ENCODE results near the gene MOB3A. TPM values are rescaled to one million over a fixed set of nuclear protein-coding genes. Genes with fewer than 3 reads are reported as not detected.

MOB3A gene
- total and polyA plus RNA-seq, 9 of the 15 experiments (the other 6 are each of a cell fraction or from before 2014, with no cell fraction given): 1.1 to 24.1 (median 6.0) TPM

DNA sequence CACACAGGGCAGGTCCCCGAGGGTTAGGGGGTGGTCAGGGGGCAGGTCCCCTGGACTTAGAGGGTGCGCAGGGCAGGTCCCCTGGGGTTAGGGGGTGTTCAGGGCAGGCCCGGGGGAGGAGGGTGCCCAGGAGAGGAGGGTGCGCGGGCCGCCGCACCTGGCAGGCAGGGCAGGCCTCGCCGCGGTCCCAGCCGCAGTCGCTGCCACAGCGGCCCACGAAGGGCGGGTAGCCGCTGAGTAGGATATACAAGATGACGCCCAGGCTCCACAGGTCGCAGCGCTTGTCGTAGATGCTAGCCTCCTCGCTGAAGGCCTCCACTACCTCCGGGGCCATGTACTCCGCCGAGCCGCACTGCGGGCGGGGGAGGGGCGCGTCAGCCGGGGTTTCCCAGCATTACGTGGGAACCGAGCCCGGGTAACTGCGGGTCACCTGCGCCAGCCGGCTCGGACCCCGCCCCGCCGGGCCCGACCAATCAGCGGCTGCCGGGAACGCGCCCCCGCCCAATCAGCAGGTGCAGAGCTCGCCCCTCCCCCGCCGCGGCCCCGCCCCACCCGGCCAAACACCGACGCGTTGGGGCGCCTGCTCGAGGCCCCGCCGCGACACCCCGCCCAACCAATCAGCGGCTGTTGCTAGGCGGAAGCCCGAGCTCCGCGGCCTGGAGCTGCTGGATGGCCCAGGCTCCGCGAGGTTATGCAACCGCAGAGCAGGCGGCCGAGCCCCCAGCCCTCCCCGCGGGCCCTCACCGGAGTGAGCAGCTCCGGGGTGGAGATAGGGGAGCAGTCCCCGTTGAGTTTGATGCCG is 54.2 kb downstream of the MOB3A start (continued):
- TF ChIP-seq, protein P1, sequence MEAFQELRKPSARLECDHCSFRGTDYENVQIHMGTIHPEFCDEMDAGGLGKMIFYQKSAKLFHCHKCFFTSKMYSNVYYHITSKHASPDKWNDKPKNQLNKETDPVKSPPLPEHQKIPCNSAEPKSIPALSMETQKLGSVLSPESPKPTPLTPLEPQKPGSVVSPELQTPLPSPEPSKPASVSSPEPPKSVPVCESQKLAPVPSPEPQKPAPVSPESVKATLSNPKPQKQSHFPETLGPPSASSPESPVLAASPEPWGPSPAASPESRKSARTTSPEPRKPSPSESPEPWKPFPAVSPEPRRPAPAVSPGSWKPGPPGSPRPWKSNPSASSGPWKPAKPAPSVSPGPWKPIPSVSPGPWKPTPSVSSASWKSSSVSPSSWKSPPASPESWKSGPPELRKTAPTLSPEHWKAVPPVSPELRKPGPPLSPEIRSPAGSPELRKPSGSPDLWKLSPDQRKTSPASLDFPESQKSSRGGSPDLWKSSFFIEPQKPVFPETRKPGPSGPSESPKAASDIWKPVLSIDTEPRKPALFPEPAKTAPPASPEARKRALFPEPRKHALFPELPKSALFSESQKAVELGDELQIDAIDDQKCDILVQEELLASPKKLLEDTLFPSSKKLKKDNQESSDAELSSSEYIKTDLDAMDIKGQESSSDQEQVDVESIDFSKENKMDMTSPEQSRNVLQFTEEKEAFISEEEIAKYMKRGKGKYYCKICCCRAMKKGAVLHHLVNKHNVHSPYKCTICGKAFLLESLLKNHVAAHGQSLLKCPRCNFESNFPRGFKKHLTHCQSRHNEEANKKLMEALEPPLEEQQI (IDR thresholded peaks at IDR 0.05): no peak
- TF ChIP-seq NFIC (IDR thresholded peaks at IDR 0.05): no peak
- TF ChIP-seq, protein P2, sequence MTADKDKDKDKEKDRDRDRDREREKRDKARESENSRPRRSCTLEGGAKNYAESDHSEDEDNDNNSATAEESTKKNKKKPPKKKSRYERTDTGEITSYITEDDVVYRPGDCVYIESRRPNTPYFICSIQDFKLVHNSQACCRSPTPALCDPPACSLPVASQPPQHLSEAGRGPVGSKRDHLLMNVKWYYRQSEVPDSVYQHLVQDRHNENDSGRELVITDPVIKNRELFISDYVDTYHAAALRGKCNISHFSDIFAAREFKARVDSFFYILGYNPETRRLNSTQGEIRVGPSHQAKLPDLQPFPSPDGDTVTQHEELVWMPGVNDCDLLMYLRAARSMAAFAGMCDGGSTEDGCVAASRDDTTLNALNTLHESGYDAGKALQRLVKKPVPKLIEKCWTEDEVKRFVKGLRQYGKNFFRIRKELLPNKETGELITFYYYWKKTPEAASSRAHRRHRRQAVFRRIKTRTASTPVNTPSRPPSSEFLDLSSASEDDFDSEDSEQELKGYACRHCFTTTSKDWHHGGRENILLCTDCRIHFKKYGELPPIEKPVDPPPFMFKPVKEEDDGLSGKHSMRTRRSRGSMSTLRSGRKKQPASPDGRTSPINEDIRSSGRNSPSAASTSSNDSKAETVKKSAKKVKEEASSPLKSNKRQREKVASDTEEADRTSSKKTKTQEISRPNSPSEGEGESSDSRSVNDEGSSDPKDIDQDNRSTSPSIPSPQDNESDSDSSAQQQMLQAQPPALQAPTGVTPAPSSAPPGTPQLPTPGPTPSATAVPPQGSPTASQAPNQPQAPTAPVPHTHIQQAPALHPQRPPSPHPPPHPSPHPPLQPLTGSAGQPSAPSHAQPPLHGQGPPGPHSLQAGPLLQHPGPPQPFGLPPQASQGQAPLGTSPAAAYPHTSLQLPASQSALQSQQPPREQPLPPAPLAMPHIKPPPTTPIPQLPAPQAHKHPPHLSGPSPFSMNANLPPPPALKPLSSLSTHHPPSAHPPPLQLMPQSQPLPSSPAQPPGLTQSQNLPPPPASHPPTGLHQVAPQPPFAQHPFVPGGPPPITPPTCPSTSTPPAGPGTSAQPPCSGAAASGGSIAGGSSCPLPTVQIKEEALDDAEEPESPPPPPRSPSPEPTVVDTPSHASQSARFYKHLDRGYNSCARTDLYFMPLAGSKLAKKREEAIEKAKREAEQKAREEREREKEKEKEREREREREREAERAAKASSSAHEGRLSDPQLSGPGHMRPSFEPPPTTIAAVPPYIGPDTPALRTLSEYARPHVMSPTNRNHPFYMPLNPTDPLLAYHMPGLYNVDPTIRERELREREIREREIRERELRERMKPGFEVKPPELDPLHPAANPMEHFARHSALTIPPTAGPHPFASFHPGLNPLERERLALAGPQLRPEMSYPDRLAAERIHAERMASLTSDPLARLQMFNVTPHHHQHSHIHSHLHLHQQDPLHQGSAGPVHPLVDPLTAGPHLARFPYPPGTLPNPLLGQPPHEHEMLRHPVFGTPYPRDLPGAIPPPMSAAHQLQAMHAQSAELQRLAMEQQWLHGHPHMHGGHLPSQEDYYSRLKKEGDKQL (CRISPR knock-in tag; IDR thresholded peaks at IDR 0.05; ENCODE audit: borderline replicate concordance): no peak
- TF ChIP-seq BDP1 (IDR thresholded peaks at IDR 0.05; ENCODE audit: insufficient read depth, insufficient read length): no peak
- no peak for TF ChIP-seq SIN3B (IDR thresholded peaks at IDR 0.05; ENCODE audit: low read depth)
- TF ChIP-seq MEF2D (tag; conservative IDR thresholded peaks at IDR 0.05; ENCODE audit: low read depth): no peak
- no peak for TF ChIP-seq MTA2 (IDR thresholded peaks at IDR 0.05; ENCODE audit: low read depth)
- TF ChIP-seq GTF2E2 (tag; IDR thresholded peaks at IDR 0.05): no peak
- TF ChIP-seq CREBBP (IDR thresholded peaks at IDR 0.05; ENCODE audit: low read depth, low read length): no peak
- no peak for TF ChIP-seq XRCC4 (IDR thresholded peaks at IDR 0.05; ENCODE audit: extremely low read depth, insufficient read depth, insufficient read length)
- TF ChIP-seq, protein P3, sequence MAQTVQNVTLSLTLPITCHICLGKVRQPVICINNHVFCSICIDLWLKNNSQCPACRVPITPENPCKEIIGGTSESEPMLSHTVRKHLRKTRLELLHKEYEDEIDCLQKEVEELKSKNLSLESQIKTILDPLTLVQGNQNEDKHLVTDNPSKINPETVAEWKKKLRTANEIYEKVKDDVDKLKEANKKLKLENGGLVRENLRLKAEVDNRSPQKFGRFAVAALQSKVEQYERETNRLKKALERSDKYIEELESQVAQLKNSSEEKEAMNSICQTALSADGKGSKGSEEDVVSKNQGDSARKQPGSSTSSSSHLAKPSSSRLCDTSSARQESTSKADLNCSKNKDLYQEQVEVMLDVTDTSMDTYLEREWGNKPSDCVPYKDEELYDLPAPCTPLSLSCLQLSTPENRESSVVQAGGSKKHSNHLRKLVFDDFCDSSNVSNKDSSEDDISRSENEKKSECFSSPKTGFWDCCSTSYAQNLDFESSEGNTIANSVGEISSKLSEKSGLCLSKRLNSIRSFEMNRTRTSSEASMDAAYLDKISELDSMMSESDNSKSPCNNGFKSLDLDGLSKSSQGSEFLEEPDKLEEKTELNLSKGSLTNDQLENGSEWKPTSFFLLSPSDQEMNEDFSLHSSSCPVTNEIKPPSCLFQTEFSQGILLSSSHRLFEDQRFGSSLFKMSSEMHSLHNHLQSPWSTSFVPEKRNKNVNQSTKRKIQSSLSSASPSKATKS (CRISPR knock-in tag; IDR thresholded peaks at IDR 0.05): no peak
- no peak for TF ChIP-seq ZNF445 (CRISPR knock-in tag; IDR thresholded peaks at IDR 0.05; ENCODE audit: low read depth)
- TF ChIP-seq NR2C1 (IDR thresholded peaks at IDR 0.05): no peak
- no peak for TF ChIP-seq NR2C1 (tag; IDR thresholded peaks at IDR 0.05)
- no peak for TF ChIP-seq ZBTB17 (CRISPR knock-in tag; IDR thresholded peaks at IDR 0.05)
- no peak for TF ChIP-seq KHSRP (IDR thresholded peaks at IDR 0.05)
- TF ChIP-seq SIX5 (IDR thresholded peaks at IDR 0.05; ENCODE audit: borderline replicate concordance in 1 of 2, insufficient read depth in 1 of 2, low read depth in 1 of 2, low read length in 2 of 2): no peak
- no peak for TF ChIP-seq FOXK1 (CRISPR knock-in tag; IDR thresholded peaks at IDR 0.05; ENCODE audit: borderline replicate concordance)

All from K562 (cell line).